Gastroesophageal sphincter (tissue), 4 donors: ENCODE data around the gene RALGPS2. TPM values are rescaled to one million over a fixed set of nuclear protein-coding genes. Genes with fewer than 3 reads are reported as not detected.

ENCODE experiments used
- ATAC-seq: fragments of 150-250 bp; one replicate; pipeline ENCODE4 v1.9.1; 2016; ENCODE audit warnings: mild to moderate bottlenecking, moderate library complexity
- H3K27ac ChIP-seq, 4 donors: fragments of 200-600 bp; sonication (generic) in 3 of 4; 1 replicate in 3 of 4; 2 replicates in 1 of 4; pipeline ENCODE4 v1.5.1; 2016 to 2019
- H3K27me3 ChIP-seq: fragments of 200-600 bp; sonication (generic); one replicate; pipeline ENCODE4 v1.5.1; 2019
- H3K36me3 ChIP-seq, 2 donors: fragments of 200-600 bp; sonication (generic); one replicate each; pipeline ENCODE4 v1.5.1; 2019; ENCODE audit warnings: control low read depth in 1 of 2
- H3K4me1 ChIP-seq, 3 donors: fragments of 200-600 bp; sonication (generic); 1 replicate in 2 of 3; 2 replicates in 1 of 3; pipeline ENCODE4 v1.5.1; 2016 to 2019; ENCODE audit warnings: control low read depth in 2 of 3
- H3K4me3 ChIP-seq, 2 donors: fragments of 200-600 bp; sonication (generic); one replicate each; pipeline ENCODE4 v1.5.1; 2019; ENCODE audit warnings: mild to moderate bottlenecking in 1 of 2, moderate library complexity in 1 of 2
- H3K9me3 ChIP-seq, 3 donors: fragments of 200-600 bp; sonication (generic); one replicate each; pipeline ENCODE4 v1.5.1; 2017 to 2019; ENCODE audit warnings: control low read depth in 2 of 3
- EP300 ChIP-seq: sonication (generic); formaldehyde crosslinking; IDR thresholded peaks from one replicate; pipeline ENCODE4 v1.6.1; 2017; ENCODE audit warnings: antibody characterized with exemption, mild to moderate bottlenecking
- POLR2A ChIP-seq, 2 donors: fragments of 450-650 bp; IDR thresholded peaks; one replicate each; pipeline ENCODE4 v1.6.1; 2017; ENCODE audit warnings: antibody characterized with exemption in 2 of 2, mild to moderate bottlenecking in 2 of 2, moderate library complexity in 1 of 2
- POLR2AphosphoS5 ChIP-seq: sonication (generic); formaldehyde crosslinking; IDR thresholded peaks from one replicate; pipeline ENCODE4 v1.6.1; 2017; ENCODE audit warnings: antibody characterized with exemption
- WGBS, 2 donors: methylation state at CpG; one replicate each; pipeline ENCODE4 v1.1.5; 2018; ENCODE audit warnings: low coverage in 1 of 2; 5-methylcytosine and 5-hydroxymethylcytosine counted together
- total RNA-seq, 4 donors: library from RNA; depleted of rRNA; stranded (reverse); fragments of >200 nt; gene quantifications; one replicate each; pipeline ENCODE4 v1.1.0, GENCODE V29; 2016
- TF ChIP-seq, protein P1 (sequence below), 4 experiments: fragments of 200-600 bp in 2 of 4; fragments of 450-650 bp in 2 of 4; sonication (generic) in 1 of 4; IDR thresholded peaks; one replicate each; pipeline ENCODE4 v1.5.1; 2017 to 2019; ENCODE audit warnings: antibody characterized with exemption in 4 of 4, mild to moderate bottlenecking in 2 of 4, moderate library complexity in 2 of 4

The RALGPS2 gene
- total RNA-seq, 4 donors from 2014 or later, result 12.0 to 17.7 (median 15.1) TPM

DNA sequence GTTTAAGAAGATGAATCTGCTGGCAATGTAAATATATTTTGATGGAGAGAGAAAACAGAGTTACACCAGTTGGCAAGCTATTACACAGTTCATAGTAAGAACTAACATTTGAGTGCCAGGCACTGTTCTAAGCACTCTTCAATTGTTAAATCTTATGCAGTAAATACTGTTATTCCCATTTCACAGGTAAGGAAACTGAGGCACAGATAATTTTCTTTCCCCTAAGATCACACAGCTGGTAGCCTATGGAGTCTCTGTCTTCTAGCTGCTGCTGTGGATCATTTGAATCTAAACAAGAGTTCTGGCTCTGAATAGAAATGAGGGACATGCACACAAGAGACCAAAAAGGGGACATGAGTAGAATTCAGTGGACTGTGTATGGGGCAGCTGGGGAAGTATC lies 137.8 kb downstream of the RALGPS2 start:
- peaks cover 0 to 24% of the 10 kb centered on the region in 2 donors for H3K36me3 ChIP-seq
- no peaks in the 10 kb centered on the region for H3K27me3 ChIP-seq
- TF ChIP-seq EP300 (no peak), POLR2AphosphoS5 (no peak)
- peak overlapping the region; percentile 11 to 50 (median 39) for H3K27ac ChIP-seq
- peaks cover 0 to 68% (median 8%) of the 10 kb centered on the region in 3 donors for H3K4me1 ChIP-seq
- ATAC-seq, result no peak
- H3K4me3 ChIP-seq, result peak overlapping the region; percentile 19 to 25
- no peaks in the 10 kb centered on the region for H3K9me3 ChIP-seq

DNA sequence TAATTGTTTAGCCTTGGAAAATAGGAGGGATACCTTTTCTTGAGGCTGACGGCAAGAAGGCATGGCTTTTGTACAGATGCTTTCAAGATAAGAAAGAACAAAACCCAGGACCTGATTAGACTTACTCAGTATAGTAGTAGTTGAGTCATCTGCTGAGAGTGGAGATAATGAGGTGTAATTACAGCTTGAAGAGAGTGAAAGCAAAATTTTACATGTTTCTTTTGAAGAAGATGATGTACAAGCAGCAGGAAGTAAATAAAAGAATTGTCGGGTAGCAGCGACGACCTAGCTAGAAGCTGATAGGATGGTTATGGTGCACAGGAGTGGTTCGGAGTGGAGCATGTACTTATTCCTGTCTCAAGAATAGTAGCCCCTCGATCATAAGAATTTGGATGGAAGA lies 139.3 kb downstream of the RALGPS2 start:
- Histone ChIP-seq H3K27me3 (no peaks in the 10 kb centered on the region), H3K9me3 (no peaks in the 10 kb centered on the region), H3K4me1 (peaks cover 0 to 67% (median 8%) of the 10 kb centered on the region in 3 donors), H3K27ac (peak overlapping the region in 2 of 4 donors; percentile 36 to 42), H3K4me3 (peak overlapping the region; percentile 19 to 21), H3K36me3 (peaks cover 0 to 24% of the 10 kb centered on the region in 2 donors)
- WGBS, 2 donors, result 70 to 76% methylated on average over 4 to 6 of the region's 6 CpGs
- ATAC-seq, result no peak
- TF ChIP-seq POLR2A (IDR thresholded peaks at IDR 0.05) (no peak), POLR2AphosphoS5 (no peak), EP300 (no peak)
- TF ChIP-seq, protein P1, sequence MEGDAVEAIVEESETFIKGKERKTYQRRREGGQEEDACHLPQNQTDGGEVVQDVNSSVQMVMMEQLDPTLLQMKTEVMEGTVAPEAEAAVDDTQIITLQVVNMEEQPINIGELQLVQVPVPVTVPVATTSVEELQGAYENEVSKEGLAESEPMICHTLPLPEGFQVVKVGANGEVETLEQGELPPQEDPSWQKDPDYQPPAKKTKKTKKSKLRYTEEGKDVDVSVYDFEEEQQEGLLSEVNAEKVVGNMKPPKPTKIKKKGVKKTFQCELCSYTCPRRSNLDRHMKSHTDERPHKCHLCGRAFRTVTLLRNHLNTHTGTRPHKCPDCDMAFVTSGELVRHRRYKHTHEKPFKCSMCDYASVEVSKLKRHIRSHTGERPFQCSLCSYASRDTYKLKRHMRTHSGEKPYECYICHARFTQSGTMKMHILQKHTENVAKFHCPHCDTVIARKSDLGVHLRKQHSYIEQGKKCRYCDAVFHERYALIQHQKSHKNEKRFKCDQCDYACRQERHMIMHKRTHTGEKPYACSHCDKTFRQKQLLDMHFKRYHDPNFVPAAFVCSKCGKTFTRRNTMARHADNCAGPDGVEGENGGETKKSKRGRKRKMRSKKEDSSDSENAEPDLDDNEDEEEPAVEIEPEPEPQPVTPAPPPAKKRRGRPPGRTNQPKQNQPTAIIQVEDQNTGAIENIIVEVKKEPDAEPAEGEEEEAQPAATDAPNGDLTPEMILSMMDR (IDR thresholded peaks at IDR 0.05), result no peak

DNA sequence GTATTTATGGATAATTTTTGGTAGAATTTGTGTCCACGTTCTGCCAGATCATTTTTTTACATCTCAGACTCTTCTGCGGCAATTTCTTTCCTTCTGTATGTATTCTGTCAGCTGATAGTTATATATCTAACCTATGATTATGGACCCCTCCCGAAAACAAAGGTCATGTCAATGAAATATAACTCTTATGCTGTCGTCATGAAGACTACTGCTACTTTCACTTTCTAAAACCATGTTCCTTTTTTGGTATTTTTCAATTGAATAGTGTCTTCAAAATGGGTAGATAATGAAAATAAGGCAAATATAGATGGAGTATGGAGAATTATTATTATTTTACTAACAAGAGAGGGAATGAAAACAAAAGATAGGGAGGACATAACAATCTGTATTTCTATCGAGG lies 142.6 kb downstream of the RALGPS2 start:
- no peak for ATAC-seq
- Histone ChIP-seq H3K36me3 (peaks cover 0 to 17% of the 10 kb centered on the region in 2 donors), H3K27ac (peak overlapping the region; percentile 53 to 96 (median 76)), H3K27me3 (no peaks in the 10 kb centered on the region), H3K9me3 (no peaks in the 10 kb centered on the region), H3K4me3 (peak overlapping the region; percentile 48 to 88), H3K4me1 (peaks cover 2 to 63% (median 10%) of the 10 kb centered on the region in 3 donors)
- TF ChIP-seq POLR2AphosphoS5, result no peak
- no peak for TF ChIP-seq EP300
- no peak for TF ChIP-seq POLR2A (IDR thresholded peaks at IDR 0.05)
- TF ChIP-seq, protein P1 (IDR thresholded peaks at IDR 0.05), result no peak
- WGBS, 2 donors, result 23 to 43% methylated on average over 5 of the region's 5 CpGs

DNA sequence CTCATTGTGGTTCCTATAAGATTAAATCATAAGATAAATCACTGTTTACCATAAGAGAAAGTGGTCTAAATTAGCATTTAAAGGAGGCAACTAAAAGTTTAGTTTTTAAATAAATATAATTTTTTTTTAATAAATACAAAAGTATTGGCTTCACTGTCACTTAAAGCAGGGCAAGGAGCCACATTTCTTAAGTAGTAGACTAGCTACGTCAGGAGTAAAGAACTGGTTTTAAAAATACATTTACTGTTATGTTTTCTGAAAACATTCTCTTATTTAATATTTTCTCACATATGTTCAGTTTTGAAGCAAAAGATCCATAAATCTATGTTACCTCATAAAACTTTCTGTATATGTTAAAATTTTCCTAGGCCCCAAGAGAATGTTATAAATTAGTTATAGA lies 143.7 kb downstream of the RALGPS2 start:
- 8 to 20% methylated on average over 1 of the region's 1 CpG for WGBS, 2 donors
- H3K9me3 ChIP-seq, result no peaks in the 10 kb centered on the region
- ATAC-seq, result no peak
- peaks cover 0 to 17% of the 10 kb centered on the region in 2 donors for H3K36me3 ChIP-seq
- no peaks in the 10 kb centered on the region for H3K27me3 ChIP-seq
- TF ChIP-seq, protein P1 (IDR thresholded peaks at IDR 0.05), result no peak
- TF ChIP-seq POLR2A (IDR thresholded peaks at IDR 0.05), result no peak
- no peak for TF ChIP-seq POLR2AphosphoS5
- no peak for TF ChIP-seq EP300
- H3K4me3 ChIP-seq, result peak overlapping the region; percentile 48 to 88
- H3K27ac ChIP-seq, result peak overlapping the region; percentile 75 to 96 (median 78)
- H3K4me1 ChIP-seq, result peaks cover 2 to 56% (median 5%) of the 10 kb centered on the region in 3 donors

DNA sequence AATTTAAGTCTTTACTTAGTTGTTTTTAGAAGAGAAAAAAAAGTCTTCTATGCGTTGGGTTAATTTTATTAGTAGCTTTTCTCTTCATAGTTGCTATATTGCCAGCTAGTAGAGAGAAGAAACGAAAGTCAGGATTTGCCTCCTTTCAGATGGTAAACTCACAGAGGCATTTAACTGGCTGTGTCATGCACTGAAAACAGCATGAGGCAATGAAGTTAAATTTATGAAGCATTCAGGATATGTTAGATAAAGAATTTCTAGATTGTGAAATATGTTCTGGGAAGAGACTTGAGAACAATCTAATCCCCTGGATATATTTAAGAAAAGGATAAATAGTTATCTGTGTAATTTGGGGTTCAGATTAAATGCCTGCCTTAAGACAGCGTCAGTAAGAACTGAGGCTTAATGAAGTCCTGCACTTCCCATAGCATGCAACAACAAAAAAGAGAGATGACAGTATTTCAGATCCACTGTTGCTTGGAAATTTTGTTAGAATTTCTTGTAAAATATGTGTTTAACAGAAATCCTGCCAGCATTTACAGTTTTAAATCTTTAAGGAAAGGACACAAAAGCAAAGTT lies 144.2 kb downstream of the RALGPS2 start:
- Histone ChIP-seq H3K36me3 (peaks cover 0 to 16% of the 10 kb centered on the region in 2 donors), H3K4me1 (peaks cover 2 to 51% (median 5%) of the 10 kb centered on the region in 3 donors), H3K9me3 (no peaks in the 10 kb centered on the region), H3K27ac (peak overlapping the region; percentile 75 to 96 (median 78)), H3K4me3 (peak overlapping the region; percentile 48 to 88), H3K27me3 (no peaks in the 10 kb centered on the region)
- TF ChIP-seq POLR2A (IDR thresholded peaks at IDR 0.05) (no peak), POLR2AphosphoS5 (peak; percentile 81), EP300 (no peak)
- TF ChIP-seq, protein P1 (IDR thresholded peaks at IDR 0.05), result peak in 1 of 4 experiments; percentile 21
- ATAC-seq, result peak; percentile 55
- 10 to 16% methylated on average over 3 of the region's 3 CpGs for WGBS, 2 donors
